ENCODE results near the gene VEPH1.

VEPH1 gene

GRCh38 chr3:157311633-157312375 is 191.4 kb downstream of the VEPH1 start:
- Histone ChIP-seq H3K36me3 (no peaks in the 10 kb centered on the region), H3K4me3 (ENCODE audit: low read depth, low read length) (no peak overlapping the region), H3K27me3 (ENCODE audit: insufficient read depth, low read depth, severe bottlenecking) (no peaks in the 10 kb centered on the region), H3K27ac (no peak overlapping the region), H3K9me3 (ENCODE audit: severe bottlenecking) (no peaks in the 10 kb centered on the region)
- no peak for TF ChIP-seq CTCF (IDR thresholded peaks at IDR 0.05; ENCODE audit: low read depth, low read length)
- DNase-seq, result no peak

GRCh38 chr3:157310329-157311052 is 192.7 kb downstream of the VEPH1 start:
- H3K9me3 ChIP-seq (ENCODE audit: severe bottlenecking), result no peaks in the 10 kb centered on the region
- no peak for DNase-seq
- no peak overlapping the region for H3K27ac ChIP-seq
- no peak for TF ChIP-seq CTCF (IDR thresholded peaks at IDR 0.05; ENCODE audit: low read depth, low read length)
- no peaks in the 10 kb centered on the region for H3K27me3 ChIP-seq (ENCODE audit: insufficient read depth, low read depth, severe bottlenecking)
- no peaks in the 10 kb centered on the region for H3K36me3 ChIP-seq
- H3K4me3 ChIP-seq (ENCODE audit: low read depth, low read length), result no peak overlapping the region

- Histone ChIP-seq H3K36me3 (no peaks in the 10 kb centered on the region), H3K4me3 (ENCODE audit: low read depth, low read length) (no peak overlapping the region), H3K27me3 (ENCODE audit: insufficient read depth, low read depth, severe bottlenecking) (no peaks in the 10 kb centered on the region), H3K9me3 (ENCODE audit: severe bottlenecking) (no peaks in the 10 kb centered on the region), H3K27ac (no peak overlapping the region)
- DNase-seq, result no peak
- no peak for TF ChIP-seq CTCF (IDR thresholded peaks at IDR 0.05; ENCODE audit: low read depth, low read length)
Measured at GRCh38 chr3:157306502-157306901, 196.7 kb downstream of the VEPH1 start.

- no peak overlapping the region for H3K4me3 ChIP-seq (ENCODE audit: low read depth, low read length)
- no peak for DNase-seq
- no peaks in the 10 kb centered on the region for H3K27me3 ChIP-seq (ENCODE audit: insufficient read depth, low read depth, severe bottlenecking)
- no peak overlapping the region for H3K27ac ChIP-seq
- no peaks in the 10 kb centered on the region for H3K36me3 ChIP-seq
- no peak for TF ChIP-seq CTCF (IDR thresholded peaks at IDR 0.05; ENCODE audit: low read depth, low read length)
- H3K9me3 ChIP-seq (ENCODE audit: severe bottlenecking), result no peaks in the 10 kb centered on the region
Measured at GRCh38 chr3:157305392-157305791, 197.8 kb downstream of the VEPH1 start.

GRCh38 chr3:157301755-157302154 is 201.5 kb downstream of the VEPH1 start:
- Histone ChIP-seq H3K36me3 (no peaks in the 10 kb centered on the region), H3K27me3 (ENCODE audit: insufficient read depth, low read depth, severe bottlenecking) (no peaks in the 10 kb centered on the region), H3K27ac (no peak overlapping the region), H3K9me3 (ENCODE audit: severe bottlenecking) (no peaks in the 10 kb centered on the region), H3K4me3 (ENCODE audit: low read depth, low read length) (no peak overlapping the region)
- TF ChIP-seq CTCF (IDR thresholded peaks at IDR 0.05; ENCODE audit: low read depth, low read length), result no peak
- no peak for DNase-seq
